ENCODE data around the gene RTN4RL1. TPM values are rescaled to one million over a fixed set of nuclear protein-coding genes. Genes with fewer than 3 reads are reported as not detected.

RTN4RL1 gene
- total RNA-seq, 2 donors from 2014 or later: 18.2 to 19.6 TPM

- no peak overlapping the region for H3K27ac ChIP-seq (ENCODE audit: low read depth, low read length)
- H3K36me3 Mint-ChIP-seq (ENCODE audit: low read depth): peaks cover 8% of the 10 kb centered on the region
- 72 to 88% methylated on average over 9 to 12 of the region's 12 CpGs for WGBS, 2 experiments (ENCODE audit: insufficient coverage in 1 of 2, insufficient read length in 1 of 2)
- peaks cover 10% of the 10 kb centered on the region for H3K4me1 ChIP-seq (ENCODE audit: control insufficient read depth, insufficient read depth, low read length)
- no peak for DNase-seq
- peaks cover 22% of the 10 kb centered on the region for H3K4me1 Mint-ChIP-seq
- H3K36me3 ChIP-seq (ENCODE audit: control insufficient read depth, insufficient read depth, low read length): peaks cover 7% of the 10 kb centered on the region
- peaks cover 8% of the 10 kb centered on the region for H3K27me3 Mint-ChIP-seq (ENCODE audit: insufficient read depth)
- no peaks in the 10 kb centered on the region for H3K9me3 ChIP-seq (ENCODE audit: control insufficient read depth, low read length)
- no peaks in the 10 kb centered on the region for H3K9me3 Mint-ChIP-seq
- H3K27ac Mint-ChIP-seq: no peak overlapping the region
- no peak overlapping the region for H3K4me3 Mint-ChIP-seq
- H3K4me3 ChIP-seq (ENCODE audit: low read length): no peak overlapping the region
- H3K9ac ChIP-seq (ENCODE audit: extremely low read depth, low read length, poor library complexity, severe bottlenecking): no peak overlapping the region
- no peaks in the 10 kb centered on the region for H3K27me3 ChIP-seq (ENCODE audit: control insufficient read depth, insufficient read depth, low read length, poor library complexity, severe bottlenecking)
- TF ChIP-seq, protein P1, sequence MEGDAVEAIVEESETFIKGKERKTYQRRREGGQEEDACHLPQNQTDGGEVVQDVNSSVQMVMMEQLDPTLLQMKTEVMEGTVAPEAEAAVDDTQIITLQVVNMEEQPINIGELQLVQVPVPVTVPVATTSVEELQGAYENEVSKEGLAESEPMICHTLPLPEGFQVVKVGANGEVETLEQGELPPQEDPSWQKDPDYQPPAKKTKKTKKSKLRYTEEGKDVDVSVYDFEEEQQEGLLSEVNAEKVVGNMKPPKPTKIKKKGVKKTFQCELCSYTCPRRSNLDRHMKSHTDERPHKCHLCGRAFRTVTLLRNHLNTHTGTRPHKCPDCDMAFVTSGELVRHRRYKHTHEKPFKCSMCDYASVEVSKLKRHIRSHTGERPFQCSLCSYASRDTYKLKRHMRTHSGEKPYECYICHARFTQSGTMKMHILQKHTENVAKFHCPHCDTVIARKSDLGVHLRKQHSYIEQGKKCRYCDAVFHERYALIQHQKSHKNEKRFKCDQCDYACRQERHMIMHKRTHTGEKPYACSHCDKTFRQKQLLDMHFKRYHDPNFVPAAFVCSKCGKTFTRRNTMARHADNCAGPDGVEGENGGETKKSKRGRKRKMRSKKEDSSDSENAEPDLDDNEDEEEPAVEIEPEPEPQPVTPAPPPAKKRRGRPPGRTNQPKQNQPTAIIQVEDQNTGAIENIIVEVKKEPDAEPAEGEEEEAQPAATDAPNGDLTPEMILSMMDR (conservative IDR thresholded peaks at IDR 0.05): peak; percentile 10
Measured at GRCh38 chr17:1945621-1946020, 79.5 kb downstream of the RTN4RL1 start.

- TF ChIP-seq, protein P1 (conservative IDR thresholded peaks at IDR 0.05): no peak
- no peak overlapping the region for H3K27ac Mint-ChIP-seq
- no peak overlapping the region for H3K9ac ChIP-seq (ENCODE audit: extremely low read depth, low read length, poor library complexity, severe bottlenecking)
- no peaks in the 10 kb centered on the region for H3K9me3 ChIP-seq (ENCODE audit: control insufficient read depth, low read length)
- peaks cover 17% of the 10 kb centered on the region for H3K4me1 Mint-ChIP-seq
- peaks cover 7% of the 10 kb centered on the region for H3K36me3 ChIP-seq (ENCODE audit: control insufficient read depth, insufficient read depth, low read length)
- WGBS, 2 experiments (ENCODE audit: insufficient coverage in 1 of 2, insufficient read length in 1 of 2): 95 to 97% methylated on average over 9 to 11 of the region's 11 CpGs
- no peak overlapping the region for H3K27ac ChIP-seq (ENCODE audit: low read depth, low read length)
- no peaks in the 10 kb centered on the region for H3K9me3 Mint-ChIP-seq
- H3K4me1 ChIP-seq (ENCODE audit: control insufficient read depth, insufficient read depth, low read length): peaks cover 10% of the 10 kb centered on the region
- H3K36me3 Mint-ChIP-seq (ENCODE audit: low read depth): peaks cover 1% of the 10 kb centered on the region
- DNase-seq: no peak
- H3K4me3 ChIP-seq (ENCODE audit: low read length): no peak overlapping the region
- no peak overlapping the region for H3K4me3 Mint-ChIP-seq
- no peaks in the 10 kb centered on the region for H3K27me3 Mint-ChIP-seq (ENCODE audit: insufficient read depth)
- H3K27me3 ChIP-seq (ENCODE audit: control insufficient read depth, insufficient read depth, low read length, poor library complexity, severe bottlenecking): no peaks in the 10 kb centered on the region
Measured at GRCh38 chr17:1943436-1943831, 81.7 kb downstream of the RTN4RL1 start.

DNA sequence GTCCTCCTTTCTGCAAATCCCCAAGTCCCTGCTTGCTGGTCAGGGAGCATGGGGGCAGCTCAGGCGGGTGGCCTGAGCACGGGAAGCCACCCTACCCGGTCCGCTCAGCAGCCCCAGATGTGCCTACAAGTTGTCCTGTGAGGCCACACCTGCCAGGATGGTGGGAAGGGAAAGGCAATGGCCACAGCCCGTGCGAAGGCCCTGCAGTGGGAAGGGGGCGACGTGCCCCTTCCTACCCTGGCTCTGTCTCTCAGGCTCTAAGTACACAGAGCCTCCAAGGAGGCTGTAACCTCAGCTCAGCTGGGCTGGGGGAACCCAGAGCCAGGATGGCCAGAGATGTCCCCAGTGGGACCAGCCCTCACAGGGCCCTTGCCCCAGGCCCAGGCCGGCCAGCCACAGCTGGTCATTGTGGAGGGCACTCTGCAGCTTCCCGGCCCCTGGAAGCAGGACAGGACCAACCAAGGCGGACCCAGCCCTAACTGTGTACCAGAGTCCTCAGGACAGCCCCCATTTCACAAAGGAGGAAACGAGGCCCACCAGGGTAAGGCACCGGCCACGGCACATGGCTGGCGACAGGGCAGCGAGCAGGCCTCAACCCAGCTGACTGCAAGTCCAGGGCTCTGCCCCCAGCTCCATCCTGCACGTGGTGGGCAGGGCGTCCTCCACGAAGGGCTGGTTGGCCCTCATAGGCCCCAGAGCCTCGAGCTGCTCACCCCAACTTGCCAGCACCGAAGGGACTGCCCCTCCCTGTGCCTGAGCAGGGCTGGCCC, 82.3 kb downstream of the RTN4RL1 start:
- peaks cover 4% of the 10 kb centered on the region for H3K4me1 ChIP-seq (ENCODE audit: control insufficient read depth, insufficient read depth, low read length)
- peaks cover 2% of the 10 kb centered on the region for H3K36me3 Mint-ChIP-seq (ENCODE audit: low read depth)

More for the DNA sequence above, 82.3 kb downstream of the RTN4RL1 start:
- TF ChIP-seq, protein P1 (conservative IDR thresholded peaks at IDR 0.05): no peak
- Histone ChIP-seq H3K27ac (ENCODE audit: low read depth, low read length) (no peak overlapping the region), H3K4me3 (ENCODE audit: low read length) (no peak overlapping the region), H3K27me3 (ENCODE audit: control insufficient read depth, insufficient read depth, low read length, poor library complexity, severe bottlenecking) (no peaks in the 10 kb centered on the region), H3K9me3 (ENCODE audit: control insufficient read depth, low read length) (no peaks in the 10 kb centered on the region), H3K36me3 (ENCODE audit: control insufficient read depth, insufficient read depth, low read length) (peaks cover 7% of the 10 kb centered on the region), H3K9ac (ENCODE audit: extremely low read depth, low read length, poor library complexity, severe bottlenecking) (no peak overlapping the region)
- Mint-ChIP-seq H3K27me3 (ENCODE audit: insufficient read depth) (no peaks in the 10 kb centered on the region), H3K4me3 (no peak overlapping the region), H3K27ac (no peak overlapping the region), H3K4me1 (peaks cover 11% of the 10 kb centered on the region), H3K9me3 (no peaks in the 10 kb centered on the region)
- DNase-seq: no peak
- WGBS, 2 experiments (ENCODE audit: insufficient coverage in 1 of 2, insufficient read length in 1 of 2): 91 to 95% methylated on average over 16 to 21 of the region's 21 CpGs

Measured in endodermal cell (in vitro differentiated cells).